Astrocyte (in vitro differentiated cells and primary cell): Measurements from ENCODE around the gene PCBP3.

Source experiments
- CTCF ChIP-seq: IDR thresholded peaks from 2 replicates; pipeline ENCODE4 v1.5.1; 2011; ENCODE audit warnings: low read depth, mild to moderate bottlenecking, inconsistent platforms, low read length, moderate library complexity; ENCODE audit not compliant: insufficient read depth
- EZH2 ChIP-seq: IDR thresholded peaks from 2 replicates; pipeline ENCODE4 v1.6.1; 2012; ENCODE audit warnings: mild to moderate bottlenecking, low read length, inconsistent platforms; ENCODE audit not compliant: insufficient read depth

GRCh38 chr21:45700461-45700860 lies 56.9 kb downstream of the PCBP3 start:
- TF ChIP-seq CTCF (no peak), EZH2 (no peak)
